ENCODE results near the gene MED29.
"Not testable (repeated sequence)": the region's sequence is repeated elsewhere in the genome, so short reads cannot be mapped to it uniquely, and the experiment has no call there.

MED29 gene

GRCh38 chr19:39370735-39371134 lies 20.4 kb upstream of the MED29 start:
- no peak for DNase-seq (ENCODE audit: low read depth)

GRCh38 chr19:39372047-39372802 lies 19.0 kb upstream of the MED29 start:
- DNase-seq (ENCODE audit: low read depth), result no peak

GRCh38 chr19:39372941-39373340 lies 18.2 kb upstream of the MED29 start:
- DNase-seq (ENCODE audit: low read depth), result no peak

- DNase-seq (ENCODE audit: low read depth), result no peak
These were observed 15.2 kb upstream of the MED29 start for GRCh38 chr19:39375929-39376328.

- DNase-seq (ENCODE audit: low read depth), result no peak
These were observed 13.5 kb upstream of the MED29 start for GRCh38 chr19:39377373-39378362.

GRCh38 chr19:39379366-39379765 lies 11.8 kb upstream of the MED29 start:
- not testable (repeated sequence) for DNase-seq (ENCODE audit: low read depth)

GRCh38 chr19:39379865-39380396 lies 11.2 kb upstream of the MED29 start:
- DNase-seq (ENCODE audit: low read depth), result no peak

- DNase-seq (ENCODE audit: low read depth), result no peak
These were observed 10.4 kb upstream of the MED29 start for GRCh38 chr19:39380521-39381502.

GRCh38 chr19:39381910-39382611 lies 9.1 kb upstream of the MED29 start:
- DNase-seq (ENCODE audit: low read depth), result no peak

- DNase-seq (ENCODE audit: low read depth), result no peak
These were observed 8.0 kb upstream of the MED29 start for GRCh38 chr19:39382991-39383828.

GRCh38 chr19:39384839-39385568 lies 6.2 kb upstream of the MED29 start:
- DNase-seq (ENCODE audit: low read depth), result no peak

GRCh38 chr19:39385629-39386411 lies 5.4 kb upstream of the MED29 start:
- no peak for DNase-seq (ENCODE audit: low read depth)

GRCh38 chr19:39386557-39386956 lies 4.6 kb upstream of the MED29 start:
- DNase-seq (ENCODE audit: low read depth), result no peak

GRCh38 chr19:39388657-39389056 lies 2.5 kb upstream of the MED29 start:
- DNase-seq (ENCODE audit: low read depth), result no peak

- no peak for DNase-seq (ENCODE audit: low read depth)
These were observed 1.4 kb upstream of the MED29 start for GRCh38 chr19:39389631-39390414.

GRCh38 chr19:39390451-39390750 lies 777 bp upstream of the MED29 start:
- peak; percentile 59 for DNase-seq (ENCODE audit: low read depth)

GRCh38 chr19:39397360-39398296 lies 6.5 kb downstream of the MED29 start:
- DNase-seq (ENCODE audit: low read depth), result peak; percentile 94
